DND-41 (cell line): ENCODE data around the gene CLDN14.

Experiments
- ATAC-seq: fragments of 200-7000 bp; cut with Tn5 transposase; 3 replicates; pipeline ENCODE4 v1.9.1; 2021; ENCODE audit warnings: low read depth; ENCODE audit not compliant: insufficient read depth
- DNase-seq: peaks from one replicate; pipeline ENCODE4 v3.0.0-alpha.2; 2020
- H2AFZ ChIP-seq: 2 replicates; pipeline ENCODE4 v1.6.0; 2012; ENCODE audit warnings: low read depth, low read length
- H3K27ac ChIP-seq: 2 replicates; pipeline ENCODE4 v1.5.1; 2012; ENCODE audit warnings: low read length, inconsistent platforms
- H3K27me3 ChIP-seq: fragments of 200-600 bp; sonication (generic); 2 replicates; pipeline ENCODE4 v1.6.0; 2012; ENCODE audit warnings: low read length, mild to moderate bottlenecking, inconsistent platforms; ENCODE audit not compliant: insufficient read depth, poor library complexity
- H3K36me3 ChIP-seq: 2 replicates; pipeline ENCODE4 v1.5.1; 2012; ENCODE audit warnings: low read length, inconsistent platforms; ENCODE audit not compliant: insufficient read depth
- H3K4me1 ChIP-seq: 2 replicates; pipeline ENCODE4 v1.5.1; 2012; ENCODE audit warnings: mild to moderate bottlenecking, low read length; ENCODE audit not compliant: insufficient read depth
- H3K4me2 ChIP-seq: 2 replicates; pipeline ENCODE4 v1.6.0; 2012; ENCODE audit warnings: mild to moderate bottlenecking, moderate library complexity, low read length, inconsistent platforms; ENCODE audit not compliant: insufficient read depth
- H3K4me3 ChIP-seq, 2 experiments: fragments of 200-600 bp in 1 of 2; shearing (Covaris generic) in 1 of 2; 2 replicates each; pipeline ENCODE4 v1.5.1; 2012 to 2016; ENCODE audit warnings: inconsistent platforms in 2 of 2, low read length in 2 of 2, mild to moderate bottlenecking in 2 of 2, low read depth in 1 of 2, moderate library complexity in 1 of 2
- H3K79me2 ChIP-seq: 2 replicates; pipeline ENCODE4 v1.6.0; 2012; ENCODE audit warnings: low read length, inconsistent platforms; ENCODE audit not compliant: insufficient read depth
- H3K9ac ChIP-seq: 2 replicates; pipeline ENCODE4 v1.6.0; 2012; ENCODE audit warnings: low read depth, mild to moderate bottlenecking, inconsistent platforms, low read length, moderate library complexity
- H3K9me3 ChIP-seq: 2 replicates; pipeline ENCODE4 v1.5.1; 2012; ENCODE audit warnings: low read length, moderate library complexity, mild to moderate bottlenecking, inconsistent platforms; ENCODE audit not compliant: insufficient read depth, severe bottlenecking
- H4K20me1 ChIP-seq: 2 replicates; pipeline ENCODE4 v1.6.0; 2012; ENCODE audit warnings: low read length; ENCODE audit not compliant: insufficient read depth
- EZH2 ChIP-seq: IDR thresholded peaks from 3 replicates; pipeline ENCODE4 v1.6.1; 2012; ENCODE audit warnings: borderline replicate concordance, low read depth, mild to moderate bottlenecking, moderate library complexity, low read length, inconsistent platforms; ENCODE audit not compliant: severe bottlenecking
- TF ChIP-seq, protein P1 (sequence below): IDR thresholded peaks from 2 replicates; pipeline ENCODE4 v1.5.1; 2012; ENCODE audit warnings: borderline replicate concordance, low read length, moderate library complexity, mild to moderate bottlenecking; ENCODE audit not compliant: poor library complexity, severe bottlenecking; ENCODE audit errors: extremely low read depth

CLDN14 gene

DNA sequence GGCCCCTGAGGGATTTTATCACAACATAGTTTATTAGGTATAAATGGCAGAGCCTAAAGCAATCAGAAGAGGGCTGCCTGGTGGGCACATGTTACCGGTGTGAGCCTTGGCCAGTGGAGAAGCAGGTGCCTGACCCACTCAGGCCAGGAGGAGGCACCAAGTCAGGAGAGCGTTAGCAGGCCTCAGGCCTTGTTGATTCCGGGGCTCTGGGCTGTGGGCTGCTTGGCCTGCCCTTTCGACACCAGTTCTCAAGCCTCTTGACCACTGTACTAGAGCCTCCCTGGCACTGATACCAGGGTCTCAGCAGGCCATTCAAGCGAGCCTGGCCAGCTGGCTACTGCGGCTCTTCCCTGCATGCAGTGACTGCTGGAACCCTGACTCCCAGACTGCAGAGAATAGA, 20.8 kb downstream of the CLDN14 start:
- Histone ChIP-seq H3K27ac (no peak overlapping the region), H3K4me2 (no peak overlapping the region), H3K4me1 (no peaks in the 10 kb centered on the region), H3K9me3 (no peaks in the 10 kb centered on the region), H3K79me2 (no peaks in the 10 kb centered on the region), H4K20me1 (no peaks in the 10 kb centered on the region), H3K4me3 (no peak overlapping the region), H3K9ac (no peak overlapping the region), H3K27me3 (no peaks in the 10 kb centered on the region), H3K36me3 (no peaks in the 10 kb centered on the region), H2AFZ (no peak overlapping the region)
- DNase-seq = no peak
- TF ChIP-seq, protein P1, sequence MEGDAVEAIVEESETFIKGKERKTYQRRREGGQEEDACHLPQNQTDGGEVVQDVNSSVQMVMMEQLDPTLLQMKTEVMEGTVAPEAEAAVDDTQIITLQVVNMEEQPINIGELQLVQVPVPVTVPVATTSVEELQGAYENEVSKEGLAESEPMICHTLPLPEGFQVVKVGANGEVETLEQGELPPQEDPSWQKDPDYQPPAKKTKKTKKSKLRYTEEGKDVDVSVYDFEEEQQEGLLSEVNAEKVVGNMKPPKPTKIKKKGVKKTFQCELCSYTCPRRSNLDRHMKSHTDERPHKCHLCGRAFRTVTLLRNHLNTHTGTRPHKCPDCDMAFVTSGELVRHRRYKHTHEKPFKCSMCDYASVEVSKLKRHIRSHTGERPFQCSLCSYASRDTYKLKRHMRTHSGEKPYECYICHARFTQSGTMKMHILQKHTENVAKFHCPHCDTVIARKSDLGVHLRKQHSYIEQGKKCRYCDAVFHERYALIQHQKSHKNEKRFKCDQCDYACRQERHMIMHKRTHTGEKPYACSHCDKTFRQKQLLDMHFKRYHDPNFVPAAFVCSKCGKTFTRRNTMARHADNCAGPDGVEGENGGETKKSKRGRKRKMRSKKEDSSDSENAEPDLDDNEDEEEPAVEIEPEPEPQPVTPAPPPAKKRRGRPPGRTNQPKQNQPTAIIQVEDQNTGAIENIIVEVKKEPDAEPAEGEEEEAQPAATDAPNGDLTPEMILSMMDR = no peak
- no peak for TF ChIP-seq EZH2
- ATAC-seq = no peak

DNA sequence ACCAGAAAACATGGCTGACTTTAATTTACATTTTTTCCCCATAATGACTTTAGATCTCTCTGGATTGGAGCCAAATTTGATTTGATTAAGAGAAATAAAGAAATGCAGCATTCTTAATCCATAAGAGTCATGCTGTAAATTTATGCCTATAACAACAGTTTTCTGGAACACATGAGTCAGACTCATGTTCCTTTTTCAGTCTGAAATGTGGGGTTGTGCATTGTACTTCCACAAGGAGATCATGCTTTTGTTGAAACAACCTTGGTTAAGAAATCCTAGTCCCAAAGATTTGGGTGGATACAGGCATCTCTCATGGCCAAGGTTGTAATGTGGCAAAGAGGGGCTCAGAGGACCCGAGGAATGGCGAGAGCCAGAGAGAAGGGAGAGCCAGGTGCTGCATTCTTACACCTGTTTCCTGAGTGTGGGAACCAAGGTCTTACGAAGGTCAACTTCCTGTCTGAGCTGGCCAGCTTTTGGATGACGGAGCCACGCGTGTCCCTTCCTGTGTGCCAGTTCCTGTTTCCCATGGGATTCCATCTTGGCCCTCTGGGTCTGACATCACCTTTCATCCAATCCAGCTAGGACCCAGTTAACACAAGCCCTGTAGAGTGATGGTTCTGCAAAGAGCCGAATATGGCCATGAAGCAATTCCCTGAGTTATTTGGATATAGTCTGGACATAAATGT, 23.1 kb downstream of the CLDN14 start:
- Histone ChIP-seq H3K36me3 (no peaks in the 10 kb centered on the region), H3K4me1 (no peaks in the 10 kb centered on the region), H3K4me3 (no peak overlapping the region), H4K20me1 (no peaks in the 10 kb centered on the region), H3K79me2 (no peaks in the 10 kb centered on the region), H3K9ac (no peak overlapping the region), H3K27me3 (no peaks in the 10 kb centered on the region), H2AFZ (no peak overlapping the region), H3K9me3 (no peaks in the 10 kb centered on the region), H3K27ac (no peak overlapping the region), H3K4me2 (no peak overlapping the region)
- DNase-seq (no peak), ATAC-seq (no peak)
- TF ChIP-seq, protein P1 = no peak
- no peak for TF ChIP-seq EZH2

DNA sequence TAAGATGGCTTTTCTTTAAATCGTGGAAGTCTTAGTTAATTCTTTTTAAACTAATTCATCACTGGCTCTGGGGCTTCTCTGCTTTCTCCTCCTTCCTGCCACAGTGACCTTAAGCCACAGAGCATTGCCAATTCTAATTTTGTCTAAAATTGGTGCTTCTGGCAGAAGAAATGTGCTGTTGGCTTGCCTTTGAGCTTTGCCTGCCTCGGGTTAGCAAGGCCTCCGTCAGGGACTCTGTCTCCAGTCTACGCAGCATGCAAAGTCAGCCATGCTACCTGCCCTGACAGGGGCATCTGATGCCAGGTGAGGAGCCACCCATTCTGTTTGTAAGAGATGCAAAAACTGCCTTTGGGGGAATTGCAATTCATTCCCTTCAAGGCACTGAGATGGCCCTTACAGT, 25.2 kb downstream of the CLDN14 start:
- Histone ChIP-seq H3K36me3 (no peaks in the 10 kb centered on the region), H3K9me3 (no peaks in the 10 kb centered on the region), H3K4me2 (no peak overlapping the region), H3K27me3 (no peaks in the 10 kb centered on the region), H3K4me1 (no peaks in the 10 kb centered on the region), H3K4me3 (no peak overlapping the region), H3K79me2 (no peaks in the 10 kb centered on the region), H3K27ac (no peak overlapping the region), H3K9ac (no peak overlapping the region), H2AFZ (no peak overlapping the region), H4K20me1 (no peaks in the 10 kb centered on the region)
- TF ChIP-seq, protein P1 = no peak
- TF ChIP-seq EZH2 = no peak
- ATAC-seq = no peak
- no peak for DNase-seq
